Endodermal cell (in vitro differentiated cells): ENCODE data around the gene MAP2K5. TPM values are rescaled to one million over a fixed set of nuclear protein-coding genes. Genes with fewer than 3 reads are reported as not detected.

Source experiments
- DNase-seq: peaks from one replicate; pipeline ENCODE4 v3.0.0-alpha.2; 2017
- H3K27ac ChIP-seq: 2 replicates; pipeline ENCODE4 v1.5.1; 2013; ENCODE audit warnings: mild to moderate bottlenecking, low read depth, low read length, moderate library complexity
- H3K27me3 ChIP-seq: 2 replicates; pipeline ENCODE4 v1.6.1; 2013; ENCODE audit warnings: mild to moderate bottlenecking, low read length, moderate library complexity; ENCODE audit not compliant: insufficient read depth, control insufficient read depth, poor library complexity, severe bottlenecking
- H3K36me3 ChIP-seq: 2 replicates; pipeline ENCODE4 v1.7.0; 2013; ENCODE audit warnings: mild to moderate bottlenecking, low read length, moderate library complexity; ENCODE audit not compliant: control insufficient read depth, insufficient read depth
- H3K4me1 ChIP-seq: one replicate; pipeline ENCODE4 v1.7.0; 2013; ENCODE audit warnings: low read length; ENCODE audit not compliant: control insufficient read depth, insufficient read depth
- H3K4me3 ChIP-seq: 2 replicates; pipeline ENCODE4 v1.5.1; 2013; ENCODE audit warnings: mild to moderate bottlenecking, low read length, moderate library complexity
- H3K9ac ChIP-seq: 2 replicates; pipeline ENCODE4 v1.6.1; 2013; ENCODE audit warnings: mild to moderate bottlenecking, low read length, moderate library complexity; ENCODE audit not compliant: poor library complexity, severe bottlenecking; ENCODE audit errors: extremely low read depth
- H3K9me3 ChIP-seq: 2 replicates; pipeline ENCODE4 v1.6.1; 2013; ENCODE audit warnings: mild to moderate bottlenecking, low read length, moderate library complexity; ENCODE audit not compliant: control insufficient read depth
- H3K27ac Mint-ChIP-seq: 2 replicates; pipeline ENCODE4 v1.8.0; 2020; ENCODE audit warnings: mixed read lengths
- H3K27me3 Mint-ChIP-seq: 2 replicates; pipeline ENCODE4 v1.8.0; 2021; ENCODE audit warnings: mild to moderate bottlenecking, mixed read lengths; ENCODE audit not compliant: insufficient read depth
- H3K36me3 Mint-ChIP-seq: 2 replicates; pipeline ENCODE4 v1.8.0; 2020; ENCODE audit warnings: low read depth, mixed read lengths
- H3K4me1 Mint-ChIP-seq: 2 replicates; pipeline ENCODE4 v1.8.0; 2020; ENCODE audit warnings: mixed read lengths
- H3K4me3 Mint-ChIP-seq: 2 replicates; pipeline ENCODE4 v1.8.0; 2020; ENCODE audit warnings: mild to moderate bottlenecking, moderate library complexity, mixed read lengths
- H3K9me3 Mint-ChIP-seq: 2 replicates; pipeline ENCODE4 v1.8.0; 2020; ENCODE audit warnings: mild to moderate bottlenecking, mixed read lengths
- WGBS, 2 experiments: methylation state at CpG; one replicate each; pipeline versions ENCODE4 v1.1.5 to v1.1.7; 2013; ENCODE audit warnings: missing lambda C conversion rate in 2 of 2, mixed read lengths in 1 of 2; ENCODE audit not compliant: insufficient coverage in 1 of 2, insufficient read length in 1 of 2; 5-methylcytosine and 5-hydroxymethylcytosine counted together
- total RNA-seq, 2 donors: library from RNA; stranded (reverse); fragmentation: NEBNext Ultra II Directional in 1 of 2; extraction: Animal tissue kit (Norgen Biotek cat#: 25700) in 1 of 2; gene quantifications; 2 replicates in 1 of 2; 3 replicates in 1 of 2; pipeline ENCODE4 v1.2.1, GENCODE V29; 2021
- TF ChIP-seq, protein P1 (sequence below): fragments of 200-600 bp; sonication (generic); conservative IDR thresholded peaks from 2 replicates; pipeline ENCODE4 v1.5.0; 2021; ENCODE audit warnings: antibody characterized with exemption, mild to moderate bottlenecking

The MAP2K5 gene
- total RNA-seq, 2 donors from 2014 or later, result 17.1 to 26.7 TPM

GRCh38 chr15:67549736-67550135 is 7.2 kb downstream of the MAP2K5 start:
- no peaks in the 10 kb centered on the region for H3K27me3 Mint-ChIP-seq
- Histone ChIP-seq H3K27ac (no peak overlapping the region), H3K4me3 (no peak overlapping the region), H3K9me3 (no peaks in the 10 kb centered on the region), H3K4me1 (peaks cover 4% of the 10 kb centered on the region), H3K9ac (no peak overlapping the region), H3K36me3 (peaks cover 6% of the 10 kb centered on the region), H3K27me3 (no peaks in the 10 kb centered on the region)
- H3K27ac Mint-ChIP-seq, result no peak overlapping the region
- no peak overlapping the region for H3K4me3 Mint-ChIP-seq
- H3K4me1 Mint-ChIP-seq, result peaks cover 31% of the 10 kb centered on the region
- no peak for DNase-seq
- 68% methylated on average over 3 of the region's 3 CpGs; no CpG with 5 or more reads in 1 of the 2 experiments for WGBS, 2 experiments
- peaks cover 13% of the 10 kb centered on the region for H3K36me3 Mint-ChIP-seq
- no peaks in the 10 kb centered on the region for H3K9me3 Mint-ChIP-seq
- TF ChIP-seq, protein P1, sequence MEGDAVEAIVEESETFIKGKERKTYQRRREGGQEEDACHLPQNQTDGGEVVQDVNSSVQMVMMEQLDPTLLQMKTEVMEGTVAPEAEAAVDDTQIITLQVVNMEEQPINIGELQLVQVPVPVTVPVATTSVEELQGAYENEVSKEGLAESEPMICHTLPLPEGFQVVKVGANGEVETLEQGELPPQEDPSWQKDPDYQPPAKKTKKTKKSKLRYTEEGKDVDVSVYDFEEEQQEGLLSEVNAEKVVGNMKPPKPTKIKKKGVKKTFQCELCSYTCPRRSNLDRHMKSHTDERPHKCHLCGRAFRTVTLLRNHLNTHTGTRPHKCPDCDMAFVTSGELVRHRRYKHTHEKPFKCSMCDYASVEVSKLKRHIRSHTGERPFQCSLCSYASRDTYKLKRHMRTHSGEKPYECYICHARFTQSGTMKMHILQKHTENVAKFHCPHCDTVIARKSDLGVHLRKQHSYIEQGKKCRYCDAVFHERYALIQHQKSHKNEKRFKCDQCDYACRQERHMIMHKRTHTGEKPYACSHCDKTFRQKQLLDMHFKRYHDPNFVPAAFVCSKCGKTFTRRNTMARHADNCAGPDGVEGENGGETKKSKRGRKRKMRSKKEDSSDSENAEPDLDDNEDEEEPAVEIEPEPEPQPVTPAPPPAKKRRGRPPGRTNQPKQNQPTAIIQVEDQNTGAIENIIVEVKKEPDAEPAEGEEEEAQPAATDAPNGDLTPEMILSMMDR, result no peak

GRCh38 chr15:67550522-67550921 is 8.0 kb downstream of the MAP2K5 start:
- Mint-ChIP-seq H3K4me1 (peaks cover 27% of the 10 kb centered on the region), H3K27ac (peak overlapping the region; percentile 44), H3K4me3 (no peak overlapping the region), H3K9me3 (no peaks in the 10 kb centered on the region), H3K36me3 (peaks cover 17% of the 10 kb centered on the region), H3K27me3 (no peaks in the 10 kb centered on the region)
- WGBS, 2 experiments, result 80 to 100% methylated on average over 1 to 4 of the region's 4 CpGs
- TF ChIP-seq, protein P1, result no peak
- Histone ChIP-seq H3K9ac (no peak overlapping the region), H3K4me1 (peaks cover 4% of the 10 kb centered on the region), H3K27me3 (no peaks in the 10 kb centered on the region), H3K9me3 (no peaks in the 10 kb centered on the region), H3K27ac (no peak overlapping the region), H3K36me3 (peaks cover 6% of the 10 kb centered on the region), H3K4me3 (no peak overlapping the region)
- no peak for DNase-seq

- WGBS, 2 experiments, result 100% methylated on average over 1 of the region's 1 CpG; no CpG with 5 or more reads in 1 of the 2 experiments
Measured at GRCh38 chr15:67551207-67551743, 8.8 kb downstream of the MAP2K5 start.

More at GRCh38 chr15:67551207-67551743, 8.8 kb downstream of the MAP2K5 start:
- H3K27ac ChIP-seq, result no peak overlapping the region
- H3K9ac ChIP-seq, result no peak overlapping the region
- peaks cover 6% of the 10 kb centered on the region for H3K36me3 ChIP-seq
- no peaks in the 10 kb centered on the region for H3K9me3 ChIP-seq
- H3K27ac Mint-ChIP-seq, result no peak overlapping the region
- no peak for DNase-seq
- TF ChIP-seq, protein P1, result no peak
- H3K4me3 Mint-ChIP-seq, result no peak overlapping the region
- H3K9me3 Mint-ChIP-seq, result no peaks in the 10 kb centered on the region
- peaks cover 4% of the 10 kb centered on the region for H3K4me1 ChIP-seq
- peaks cover 20% of the 10 kb centered on the region for H3K36me3 Mint-ChIP-seq
- H3K27me3 Mint-ChIP-seq, result no peaks in the 10 kb centered on the region
- no peak overlapping the region for H3K4me3 ChIP-seq
- H3K4me1 Mint-ChIP-seq, result peaks cover 27% of the 10 kb centered on the region
- no peaks in the 10 kb centered on the region for H3K27me3 ChIP-seq
